Liver (tissue), 9 donors: ENCODE data around the gene TLN1. TPM values are rescaled to one million over a fixed set of nuclear protein-coding genes. Genes with fewer than 3 reads are reported as not detected.

Experiments
- DNase-seq: peaks from one replicate; pipeline ENCODE4 v3.0.0-alpha.2; 2017; ENCODE audit warnings: low spot score
- H3K27ac ChIP-seq, 2 donors: one replicate each; pipeline ENCODE4 v1.7.0; 2013; ENCODE audit warnings: inconsistent platforms in 2 of 2, low read length in 2 of 2, control low read depth in 1 of 2, low read depth in 1 of 2, mild to moderate bottlenecking in 1 of 2
- H3K27me3 ChIP-seq, 4 donors: one replicate each; pipeline versions ENCODE4 v1.6.1 to v1.7.0; 2013; ENCODE audit warnings: low read length in 3 of 4, inconsistent platforms in 1 of 4, mild to moderate bottlenecking in 1 of 4, moderate library complexity in 1 of 4; ENCODE audit not compliant: control insufficient read depth in 4 of 4, insufficient read depth in 4 of 4
- H3K36me3 ChIP-seq, 4 donors: one replicate each; pipeline versions ENCODE4 v1.6.1 to v1.7.0; 2013; ENCODE audit warnings: low read length in 3 of 4, mild to moderate bottlenecking in 3 of 4, low read depth in 1 of 4, moderate library complexity in 1 of 4; ENCODE audit not compliant: control insufficient read depth in 4 of 4, insufficient read depth in 3 of 4
- H3K4me1 ChIP-seq, 4 donors: one replicate each; pipeline versions ENCODE4 v1.6.1 to v1.7.0; 2013; ENCODE audit warnings: low read length in 3 of 4, mild to moderate bottlenecking in 3 of 4, moderate library complexity in 1 of 4; ENCODE audit not compliant: control insufficient read depth in 4 of 4, insufficient read depth in 4 of 4
- H3K4me3 ChIP-seq, 3 donors: one replicate each; pipeline versions ENCODE4 v1.6.1 to v1.7.0; 2013; ENCODE audit warnings: low read length in 3 of 3, control low read depth in 1 of 3, low read depth in 1 of 3, mild to moderate bottlenecking in 1 of 3
- H3K9ac ChIP-seq, 2 donors: one replicate each; pipeline ENCODE4 v1.7.0; 2013; ENCODE audit warnings: low read length in 2 of 2, mild to moderate bottlenecking in 2 of 2, moderate library complexity in 2 of 2, control low read depth in 1 of 2, low read depth in 1 of 2
- H3K9me3 ChIP-seq, 4 donors: one replicate each; pipeline versions ENCODE4 v1.6.1 to v1.7.0; 2013; ENCODE audit warnings: low read length in 3 of 4; ENCODE audit not compliant: control insufficient read depth in 4 of 4
- ATF3 ChIP-seq: IDR thresholded peaks from 2 replicates; pipeline ENCODE4 v1.6.1; 2016; ENCODE audit warnings: antibody characterized with exemption
- FOXA2 ChIP-seq: IDR thresholded peaks from 2 replicates; pipeline ENCODE4 v1.6.1; 2016; ENCODE audit warnings: antibody characterized with exemption
- JUND ChIP-seq, 2 donors: IDR thresholded peaks; 2 replicates each; pipeline ENCODE4 v1.6.1; 2016; ENCODE audit warnings: antibody characterized with exemption in 2 of 2
- MAX ChIP-seq: IDR thresholded peaks from 2 replicates; pipeline ENCODE4 v1.6.1; 2016; ENCODE audit warnings: antibody characterized with exemption
- NR2F2 ChIP-seq: IDR thresholded peaks from 2 replicates; pipeline ENCODE4 v1.6.1; 2016; ENCODE audit warnings: antibody characterized with exemption
- RAD21 ChIP-seq, 2 donors: IDR thresholded peaks; 2 replicates each; pipeline ENCODE4 v1.6.1; 2016; ENCODE audit warnings: antibody characterized with exemption in 2 of 2, mild to moderate bottlenecking in 2 of 2
- REST ChIP-seq: IDR thresholded peaks from 2 replicates; pipeline ENCODE4 v1.6.1; 2016; ENCODE audit warnings: antibody characterized with exemption, mild to moderate bottlenecking
- RXRA ChIP-seq, 2 donors: IDR thresholded peaks; 2 replicates each; pipeline ENCODE4 v1.6.1; 2017 to 2018; ENCODE audit warnings: antibody characterized with exemption in 2 of 2, mild to moderate bottlenecking in 1 of 2
- TAF1 ChIP-seq: conservative IDR thresholded peaks from 2 replicates; pipeline ENCODE4 v1.6.1; 2016; ENCODE audit warnings: antibody characterized with exemption, mild to moderate bottlenecking
- ZBTB33 ChIP-seq: IDR thresholded peaks from 2 replicates; pipeline ENCODE4 v1.6.1; 2016; ENCODE audit warnings: antibody characterized with exemption
- WGBS: extraction: QIAGEN DNeasy Blood & Tissue Kit; methylation state at CpG from one replicate; pipeline ENCODE4 v1.1.7; 2013; 5-methylcytosine and 5-hydroxymethylcytosine counted together
- polyA plus RNA-seq, 2 donors: library from polyadenylated mRNA; stranded (reverse) in 1 of 2; unstranded in 1 of 2; fragments of 200-250 nt in 1 of 2; fragments of >200 nt in 1 of 2; fragmentation: Nextera tagmentation in 1 of 2; extraction: Ambion mirVana in 1 of 2; gene quantifications; one replicate each; pipeline versions ENCODE4 v1.2.1 to v1.2.3, GENCODE V29; 2013 to 2015
- total RNA-seq, 2 donors: library from RNA; depleted of rRNA; stranded (reverse); fragments of >200 nt; gene quantifications; one replicate each; pipeline ENCODE4 v1.2.3, GENCODE V29; 2014
- donor health status: healthy.
- donor health status: healthy.
- donor health status: healthy.
- donor health status: healthy.
- donor health status: healthy.

TLN1 gene
- total and polyA plus RNA-seq, 4 donors, result 24.5 to 184 (median 125) TPM

GRCh38 chr9:35679766-35680330 is 52.1 kb downstream of the TLN1 start (continued):
- TF ChIP-seq REST, result no peak
- no peak for TF ChIP-seq MAX
- TF ChIP-seq TAF1, result no peak
- TF ChIP-seq RXRA (IDR thresholded peaks at IDR 0.05), result no peak

GRCh38 chr9:35679091-35679490 is 52.9 kb downstream of the TLN1 start:
- Histone ChIP-seq H3K27ac (no peak overlapping the region), H3K4me1 (peaks cover 0 to 8% (median 7%) of the 10 kb centered on the region in 4 donors), H3K9me3 (no peaks in the 10 kb centered on the region), H3K4me3 (no peak overlapping the region), H3K27me3 (no peaks in the 10 kb centered on the region), H3K9ac (no peak overlapping the region), H3K36me3 (no peaks in the 10 kb centered on the region)
- DNase-seq, result no peak
- 92% methylated on average over 5 of the region's 5 CpGs for WGBS
- TF ChIP-seq ATF3, result no peak
- no peak for TF ChIP-seq FOXA2
- no peak for TF ChIP-seq RAD21 (IDR thresholded peaks at IDR 0.05)
- TF ChIP-seq JUND (IDR thresholded peaks at IDR 0.05), result no peak
- TF ChIP-seq REST, result no peak
- no peak for TF ChIP-seq ZBTB33
- no peak for TF ChIP-seq NR2F2
